Activated CD8-positive, alpha-beta memory T cell treated with anti-CD3 and anti-CD28 coated beads, Interleukin-2, amount 50 U/mL, for 1 hour (primary cell): ENCODE results near the gene MDFI.

Experiments used
- DNase-seq: peaks from one replicate; pipeline ENCODE4 v3.0.0-alpha.2; 2020; ENCODE audit errors: extremely low read depth

The MDFI gene

DNA sequence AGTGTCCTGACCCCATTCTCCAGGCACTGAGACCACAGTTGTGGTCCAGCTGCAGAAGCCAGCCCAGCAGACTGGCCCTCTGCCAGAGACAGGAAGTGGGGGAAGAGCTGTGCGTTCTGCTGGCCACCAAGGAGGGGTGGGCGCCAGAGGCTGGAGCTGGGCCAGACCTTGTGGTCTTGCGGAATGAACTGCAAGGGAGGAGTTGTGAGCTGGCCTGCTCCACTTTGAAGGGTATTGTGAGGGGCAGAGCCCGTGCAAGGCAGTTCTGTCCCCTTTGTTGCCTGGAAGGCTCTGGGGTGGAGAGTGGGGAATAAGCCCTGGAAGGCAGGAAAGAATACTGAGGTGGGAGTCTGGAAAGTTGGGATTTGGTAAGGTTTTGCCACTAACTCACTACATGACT lies 3.6 kb upstream of the MDFI start:
- no peak for DNase-seq

DNA sequence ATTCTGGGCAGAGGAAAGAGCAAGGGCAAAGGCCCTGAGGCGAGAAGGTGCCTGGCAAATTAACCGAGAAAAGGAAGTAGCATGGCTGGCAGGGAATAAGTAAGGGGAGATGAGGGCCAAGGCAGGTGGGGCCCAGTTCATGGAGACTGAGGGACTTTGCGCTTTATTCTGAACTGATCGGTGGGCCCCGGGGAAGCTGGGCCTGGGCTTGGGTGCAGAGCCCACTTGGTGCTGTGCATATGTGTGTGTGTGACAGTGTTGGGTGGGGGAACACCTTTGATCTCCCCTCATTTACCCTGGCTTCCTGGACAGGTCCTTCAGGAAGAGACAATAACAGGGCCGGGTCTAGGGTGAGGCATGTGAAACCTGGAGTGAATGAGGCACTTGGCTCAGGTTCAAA lies 2.9 kb upstream of the MDFI start:
- DNase-seq: no peak

DNA sequence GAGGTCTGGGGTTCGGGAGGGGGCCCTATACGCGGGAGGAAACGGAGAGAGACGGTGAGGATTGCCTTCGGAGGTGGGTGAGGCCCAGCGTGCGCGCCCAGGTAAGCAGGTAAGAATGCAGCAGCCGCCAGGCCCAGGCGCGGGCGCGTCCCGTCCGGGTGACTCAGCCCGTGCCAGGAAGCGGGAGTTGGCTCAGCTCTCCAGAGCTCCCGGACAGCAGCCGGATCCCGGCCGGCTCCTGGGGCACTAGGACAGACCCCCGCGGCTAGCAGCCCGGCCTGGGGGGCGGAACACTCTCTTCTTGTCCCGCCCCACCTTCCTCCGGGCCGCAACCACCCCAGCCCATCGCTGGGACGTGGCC lies 1.5 kb upstream of the MDFI start:
- DNase-seq: no peak

DNA sequence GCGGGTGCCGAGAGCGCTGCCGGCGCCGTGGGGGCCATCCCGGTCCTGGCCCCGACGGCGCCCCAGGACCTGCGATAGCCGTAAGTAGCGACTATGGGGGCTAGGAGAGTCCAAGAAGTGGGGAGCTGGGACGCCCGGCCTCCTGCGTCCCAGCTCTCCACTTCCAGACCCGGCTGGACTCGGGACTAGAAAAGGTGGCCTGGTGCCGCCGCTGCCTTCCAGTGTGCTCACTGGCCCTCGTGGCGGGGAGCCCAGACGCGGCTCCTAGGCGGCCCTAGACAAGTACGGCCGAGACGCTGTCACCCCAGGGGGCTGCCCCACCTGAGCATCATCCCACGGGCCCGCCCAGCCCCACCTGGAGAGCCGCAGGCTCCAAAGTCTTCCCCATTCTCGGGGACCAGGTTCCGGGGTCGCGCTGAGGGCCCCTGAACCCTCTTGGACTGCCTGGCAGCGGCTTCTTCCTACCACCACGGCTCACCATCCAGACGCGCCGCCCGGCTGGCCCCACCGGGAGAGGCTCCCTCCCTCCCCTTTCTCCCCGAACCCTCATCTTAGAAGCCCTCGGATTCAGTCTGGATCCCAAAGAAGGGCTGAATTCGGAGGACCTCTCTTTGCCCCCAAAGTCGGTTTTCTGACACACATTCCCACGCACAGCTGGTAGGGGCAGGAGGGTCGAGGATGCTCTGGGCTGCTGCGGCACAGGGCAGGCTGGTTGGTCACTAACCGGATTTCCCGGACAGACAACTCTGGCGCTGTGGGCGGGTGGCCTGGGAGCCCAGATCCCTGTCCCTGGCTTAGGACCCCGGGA lies 870 bp upstream of the MDFI start:
- DNase-seq: no peak

DNA sequence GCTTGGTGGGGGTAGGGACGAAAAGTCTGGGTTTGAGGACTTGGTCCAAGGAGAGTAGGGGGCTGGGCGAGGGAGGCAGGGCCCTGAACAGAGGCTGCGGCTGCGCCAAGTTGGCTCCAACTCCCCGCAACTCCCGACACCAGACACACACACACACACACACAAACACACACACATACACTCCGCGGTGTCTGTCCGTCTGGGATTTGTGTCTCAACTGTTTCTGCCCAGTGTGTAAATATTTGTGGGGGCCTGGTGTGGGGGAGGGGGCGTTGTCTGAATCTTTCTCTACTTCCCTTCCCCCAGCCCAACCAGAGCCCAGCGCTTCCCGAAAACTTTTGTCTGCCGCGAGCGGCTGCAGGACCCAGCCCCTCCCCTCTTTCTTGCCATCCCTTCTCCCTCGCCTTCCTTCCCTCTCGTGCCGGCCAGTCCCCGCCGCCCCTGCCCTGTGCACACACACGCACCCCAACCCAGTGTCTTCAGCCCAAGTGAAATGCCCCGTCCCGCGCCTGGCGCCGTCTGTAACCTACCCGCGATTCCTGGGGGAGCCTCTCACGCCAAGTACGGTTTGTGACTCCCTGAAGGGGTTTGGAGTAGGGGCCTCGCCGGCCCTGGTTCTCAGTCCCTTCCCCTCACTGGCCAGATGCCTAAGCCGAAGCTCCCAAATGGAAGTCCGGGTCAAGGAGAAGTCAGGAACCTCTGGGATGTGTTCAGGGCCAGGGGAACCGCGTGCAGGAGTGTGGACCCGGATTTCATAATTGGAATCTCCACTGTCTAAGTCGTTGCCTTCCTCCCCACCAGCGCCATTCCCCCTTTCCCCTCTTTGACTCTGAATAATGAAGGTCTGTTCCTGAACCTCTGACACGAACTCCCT lies 904 bp downstream of the MDFI start:
- DNase-seq: no peak

DNA sequence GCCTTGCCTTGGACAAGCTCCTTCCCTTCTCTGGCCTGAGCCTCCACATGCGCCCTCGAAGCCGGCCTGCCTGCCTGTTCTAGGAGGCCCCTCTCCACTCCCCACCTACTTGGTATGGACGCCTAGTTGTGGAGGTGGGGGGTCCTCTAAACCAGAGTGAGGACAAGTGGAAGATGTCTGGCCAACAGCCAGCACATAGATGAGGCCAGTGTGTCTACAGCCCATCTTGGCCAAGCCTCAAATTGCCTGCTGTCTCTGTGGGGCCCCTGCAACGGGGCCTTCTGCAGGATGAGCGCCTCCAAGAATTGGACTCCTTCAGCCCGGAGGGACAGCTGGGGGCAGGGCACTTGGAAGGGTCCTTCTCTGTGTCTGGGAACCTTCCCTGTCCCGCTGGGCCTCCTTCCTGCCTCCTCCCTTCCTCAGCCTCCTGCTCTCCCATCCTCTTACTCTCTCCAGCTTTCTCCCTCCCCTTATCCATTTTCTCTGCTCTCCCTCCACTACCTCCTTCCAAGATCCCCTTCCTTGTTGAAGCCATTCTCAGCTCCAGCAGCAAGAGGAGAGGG lies 1.6 kb downstream of the MDFI start:
- no peak for DNase-seq

DNA sequence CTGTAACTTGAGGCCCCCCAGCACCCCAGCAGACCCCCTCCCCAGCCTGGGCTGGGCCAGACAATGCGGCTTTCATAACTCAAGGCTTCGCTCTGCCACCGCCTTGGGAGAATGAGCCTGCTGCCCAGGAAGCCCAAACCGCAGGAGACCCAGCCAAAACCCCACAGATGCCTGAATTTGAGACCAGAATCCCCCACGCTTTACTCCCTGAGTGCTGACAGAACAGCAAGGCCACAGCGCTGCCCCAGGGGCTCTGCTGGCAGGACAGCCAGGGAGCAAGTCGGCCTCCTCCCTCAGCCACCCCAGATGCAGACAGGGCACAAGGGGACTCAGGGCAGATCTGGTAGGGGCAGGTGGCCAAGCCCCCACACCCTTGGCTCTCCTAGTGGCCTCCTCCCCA lies 2.2 kb downstream of the MDFI start:
- no peak for DNase-seq

DNA sequence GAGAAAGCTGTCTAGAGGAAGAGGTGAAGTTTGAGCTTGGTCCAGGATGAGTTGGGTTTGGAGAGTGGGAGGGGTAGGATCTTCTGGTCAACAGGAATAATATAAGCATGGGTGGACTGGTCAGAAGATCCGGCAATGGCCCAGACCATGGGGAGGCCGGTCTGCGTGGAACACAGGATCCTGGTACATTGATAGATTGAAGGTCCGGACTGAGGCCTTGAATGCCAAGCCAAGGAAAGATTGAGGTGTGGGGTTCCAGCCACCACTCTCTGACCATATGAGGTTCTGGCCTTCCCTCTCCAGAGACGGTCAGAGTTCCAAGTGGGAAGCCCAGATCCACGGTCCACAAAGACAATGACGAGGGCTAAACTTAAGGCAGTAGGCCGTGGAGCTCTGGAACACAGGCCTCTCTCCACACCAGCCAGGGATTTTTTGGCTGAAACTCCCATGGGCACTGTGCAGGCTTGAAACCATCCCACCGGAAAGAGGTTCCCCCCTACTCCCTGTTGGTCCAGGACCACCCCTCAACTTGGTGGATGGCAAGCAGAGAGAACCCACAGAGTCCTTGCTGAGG lies 3.2 kb downstream of the MDFI start:
- DNase-seq: no peak

DNA sequence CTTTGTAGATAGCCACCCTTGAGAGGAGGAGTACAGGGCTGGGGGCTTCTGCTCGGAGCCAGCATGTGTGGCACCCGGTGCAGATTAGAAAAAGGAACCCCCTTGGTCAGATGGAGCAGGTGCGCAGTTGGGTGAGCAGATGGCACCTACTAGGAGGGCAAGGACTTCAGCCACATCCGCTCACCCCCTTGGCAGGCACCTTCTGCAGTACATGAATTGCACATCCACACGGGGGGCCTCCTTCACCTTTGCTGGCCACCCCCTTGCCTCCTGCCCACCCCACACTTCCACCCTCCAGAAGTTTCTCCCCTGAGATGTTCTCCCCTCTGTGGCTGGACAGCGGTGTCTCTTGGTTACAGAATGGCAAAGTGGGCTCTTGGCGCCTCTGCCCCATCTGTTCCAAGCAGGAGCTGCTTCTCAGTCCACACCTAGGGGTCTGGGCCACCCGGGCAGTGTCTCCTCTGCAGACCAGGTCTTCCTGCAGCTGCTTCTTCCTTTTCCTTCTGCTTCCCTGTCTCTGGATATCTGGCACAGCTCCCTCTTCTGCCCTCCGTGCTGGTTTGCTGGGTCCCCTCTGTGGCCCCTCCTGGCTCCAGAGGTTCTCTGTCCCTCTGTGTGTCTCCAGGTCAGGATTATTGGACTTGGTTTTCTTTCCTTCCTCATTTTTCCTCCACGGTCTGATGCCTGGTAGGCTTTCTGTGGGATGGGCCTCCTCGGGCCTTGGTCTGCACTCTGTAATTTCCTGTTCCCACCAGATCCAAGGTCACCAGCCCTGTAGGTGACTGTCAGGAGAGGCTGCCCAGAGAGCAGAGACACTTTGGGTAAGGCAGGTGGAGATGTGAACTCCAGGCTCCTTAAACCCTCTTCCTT lies 4.1 kb downstream of the MDFI start:
- no peak for DNase-seq

DNA sequence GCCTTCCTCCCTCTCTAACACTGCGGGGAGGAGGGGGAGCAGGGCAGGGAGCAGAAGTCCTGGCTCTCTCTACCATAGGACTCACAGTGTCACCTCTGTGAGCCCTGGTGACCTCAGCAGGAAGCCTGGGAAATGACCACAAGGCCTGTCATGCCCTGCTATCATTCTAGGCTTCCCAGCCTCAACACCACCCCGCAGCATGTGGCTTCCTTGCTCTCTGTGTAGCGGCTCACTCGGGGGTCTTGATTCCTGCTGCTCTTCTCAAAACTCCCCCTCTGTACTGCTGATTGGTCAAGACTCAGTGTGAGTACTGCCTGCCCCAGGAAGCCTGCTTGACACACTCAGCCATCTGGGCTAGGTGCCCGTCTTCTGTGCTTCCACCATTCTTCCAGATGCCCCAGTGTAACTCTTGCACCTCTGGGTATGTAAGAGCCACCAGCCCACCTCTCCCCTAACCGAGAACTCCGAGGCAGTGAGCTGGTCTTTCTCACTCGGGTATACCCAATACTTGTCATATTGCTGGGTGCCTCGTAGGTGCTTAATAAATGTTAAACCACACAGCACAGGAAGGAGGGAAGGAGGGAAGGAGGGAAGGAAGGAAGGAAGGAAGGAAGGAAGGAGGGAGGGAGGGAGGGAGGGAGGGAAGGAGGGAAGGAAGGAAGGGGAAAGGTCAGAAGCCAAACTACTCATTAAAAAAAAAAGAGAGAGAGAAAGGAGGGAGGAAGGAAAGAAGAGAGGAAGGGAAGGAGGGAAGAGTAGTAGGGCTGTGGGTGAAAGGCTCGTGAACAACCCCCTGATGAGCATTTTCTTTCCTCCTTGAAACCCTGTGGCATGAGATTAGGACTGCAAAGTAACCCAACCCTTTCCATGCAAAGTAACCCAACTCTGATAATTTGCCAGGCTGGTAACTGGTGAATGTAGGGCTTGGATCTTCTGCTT lies 5.0 kb downstream of the MDFI start:
- DNase-seq: no peak

DNA sequence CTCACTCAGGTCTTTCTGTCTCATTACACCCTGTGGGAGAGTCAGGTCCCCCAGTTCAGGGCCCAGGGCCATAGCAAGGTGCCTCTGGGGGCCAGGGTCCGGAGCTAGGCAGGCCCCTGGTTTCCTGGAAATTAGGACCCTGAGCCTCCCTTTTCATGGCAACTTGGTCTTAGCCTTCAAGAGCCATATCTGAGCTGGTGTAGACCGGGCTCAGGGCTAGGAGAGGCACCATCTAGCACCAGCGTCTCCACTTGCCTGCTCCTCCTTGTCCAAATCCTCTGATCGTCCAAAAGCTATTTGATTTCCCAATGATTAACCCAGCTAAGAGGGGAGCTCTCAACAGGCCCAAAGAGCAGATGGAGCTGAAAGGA lies 5.6 kb downstream of the MDFI start:
- no peak for DNase-seq

DNA sequence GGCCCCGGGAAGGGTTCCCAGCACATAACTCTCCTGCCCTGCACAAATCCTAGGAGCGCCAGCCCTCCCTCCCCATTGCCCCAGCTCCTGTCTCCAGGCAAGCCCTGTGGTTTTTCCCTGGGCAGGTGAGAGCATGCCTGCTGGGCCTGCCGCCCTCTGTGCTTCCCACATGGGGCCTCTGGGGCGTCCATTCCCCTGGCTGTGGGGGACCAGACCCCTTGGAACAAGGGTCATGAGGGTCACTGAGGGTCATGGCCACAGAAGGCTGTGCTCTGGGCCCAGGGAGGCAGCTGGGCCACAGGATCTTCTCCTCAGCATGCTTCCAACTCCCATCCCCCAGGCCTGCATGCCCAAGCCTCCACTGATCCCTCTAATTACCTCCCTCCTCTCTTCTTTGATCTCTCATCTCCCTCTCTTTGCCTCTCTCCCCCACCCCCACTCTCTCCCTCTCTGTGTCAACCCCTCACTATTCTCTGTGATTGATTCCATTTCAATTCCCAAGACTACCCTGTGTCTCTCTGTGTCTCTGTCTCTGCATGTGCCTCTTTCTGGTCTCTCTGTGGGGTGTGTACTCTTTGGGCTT lies 6.1 kb downstream of the MDFI start:
- DNase-seq: no peak

DNA sequence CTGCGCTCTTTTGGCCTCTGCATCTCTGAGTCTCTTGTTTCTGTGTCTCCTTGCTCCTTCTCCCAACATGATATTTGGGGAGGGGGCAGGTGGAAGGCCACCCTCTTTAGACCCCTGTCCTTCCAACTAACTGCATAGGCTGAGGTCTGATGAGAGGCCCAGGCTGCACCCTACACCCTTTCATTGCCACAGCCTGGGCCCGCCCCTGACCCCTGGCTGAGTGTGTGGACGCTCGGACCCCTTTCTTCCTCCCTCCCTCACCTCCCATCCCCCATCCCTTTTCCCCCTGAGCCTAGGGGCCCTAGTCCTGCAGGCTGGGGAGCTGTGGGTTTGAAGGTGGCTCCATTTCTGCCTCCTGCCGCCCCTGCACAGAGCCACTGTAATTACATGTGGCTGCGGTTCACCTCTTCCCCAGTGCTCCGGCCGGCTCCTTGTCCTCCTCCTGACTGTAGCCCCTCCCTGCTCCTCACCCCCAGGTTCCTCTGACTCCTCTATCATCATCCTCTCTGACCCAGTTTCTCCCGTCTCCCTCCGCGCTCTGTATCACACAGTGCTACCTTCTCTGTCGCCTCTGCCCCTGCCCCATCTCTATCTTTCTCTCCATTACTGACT lies 6.8 kb downstream of the MDFI start:
- no peak for DNase-seq

DNA sequence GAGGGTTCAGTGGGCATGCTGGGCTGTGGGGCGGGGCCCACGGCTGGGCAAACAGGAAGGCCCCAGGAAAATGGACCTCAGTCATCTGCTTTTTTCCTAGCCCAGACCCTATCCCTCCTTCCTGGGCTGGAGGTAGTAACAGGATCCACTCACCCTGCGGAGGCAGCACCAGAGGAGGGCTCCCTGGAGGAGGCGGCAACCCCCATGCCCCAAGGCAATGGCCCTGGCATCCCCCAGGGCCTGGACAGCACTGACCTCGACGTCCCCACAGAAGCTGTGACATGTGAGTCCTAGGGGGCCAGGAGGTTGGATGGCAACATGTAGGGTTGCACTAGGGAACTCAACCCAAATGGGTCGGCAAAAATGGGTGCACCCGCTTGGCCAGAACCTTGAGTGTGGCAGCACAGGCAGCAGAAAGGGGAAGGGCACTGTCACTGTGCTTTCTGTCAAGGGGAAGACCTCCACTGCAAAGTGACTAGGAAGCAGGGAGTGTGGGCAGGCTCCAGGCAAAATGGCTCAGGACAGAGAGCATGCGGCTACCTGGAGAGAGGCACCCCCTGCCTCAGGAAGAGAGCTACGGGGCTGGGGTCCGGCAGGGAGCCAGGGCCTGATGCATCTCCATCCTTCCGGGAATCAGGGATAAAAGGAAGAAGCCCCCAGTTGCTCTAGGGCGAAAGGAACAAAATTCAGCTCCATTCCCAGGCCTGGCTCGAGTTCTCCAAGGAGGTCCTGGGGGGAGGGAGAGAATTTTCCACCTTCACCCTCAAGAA lies 7.9 kb downstream of the MDFI start:
- DNase-seq: no peak

DNA sequence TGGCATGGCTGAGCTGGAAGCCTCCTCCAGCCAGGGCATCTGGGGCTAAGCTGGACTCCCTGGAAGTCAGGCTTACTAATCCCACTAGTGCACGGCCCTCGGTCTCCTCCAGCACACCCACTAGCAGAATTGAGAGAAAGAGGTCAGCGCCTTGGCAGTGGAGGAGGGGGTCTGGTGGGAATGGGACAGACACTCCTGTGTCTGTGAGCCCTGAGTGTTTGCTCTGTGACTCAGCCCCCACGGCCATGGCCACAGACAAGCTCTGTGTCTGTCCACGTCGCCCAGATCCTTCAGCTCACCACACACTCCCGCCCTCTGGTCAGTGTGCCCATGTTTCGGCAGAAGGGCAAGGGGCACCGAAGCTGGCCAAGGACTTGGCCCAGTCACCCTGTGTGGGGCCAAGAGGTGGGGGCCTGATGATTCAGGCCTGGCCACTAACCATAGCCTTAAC lies 8.8 kb downstream of the MDFI start:
- no peak for DNase-seq

DNA sequence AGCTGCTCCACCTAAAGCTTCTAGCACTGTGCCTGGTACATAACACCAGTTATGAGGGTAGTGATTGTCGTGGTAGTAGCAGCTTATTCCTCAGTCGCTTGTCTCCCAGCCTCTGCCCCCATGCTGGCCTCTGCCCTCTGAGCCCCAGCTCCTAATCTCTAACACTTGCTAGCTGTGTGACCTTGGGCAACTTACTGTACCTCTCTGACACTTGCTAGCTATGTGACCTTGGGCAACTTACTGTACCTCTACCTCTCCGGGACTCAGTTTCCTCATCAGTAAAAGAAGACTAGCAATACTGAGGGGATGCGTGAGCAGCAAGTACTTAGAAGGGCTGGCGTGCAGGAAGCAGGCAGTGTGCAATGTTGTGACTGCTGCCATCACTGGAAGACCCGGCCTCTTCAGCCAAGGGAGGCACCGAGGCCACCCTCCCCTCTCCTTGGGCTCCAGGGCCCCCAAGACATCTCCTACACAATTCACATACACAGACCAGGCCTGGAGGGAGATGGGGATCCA lies 9.9 kb downstream of the MDFI start:
- DNase-seq: no peak

DNA sequence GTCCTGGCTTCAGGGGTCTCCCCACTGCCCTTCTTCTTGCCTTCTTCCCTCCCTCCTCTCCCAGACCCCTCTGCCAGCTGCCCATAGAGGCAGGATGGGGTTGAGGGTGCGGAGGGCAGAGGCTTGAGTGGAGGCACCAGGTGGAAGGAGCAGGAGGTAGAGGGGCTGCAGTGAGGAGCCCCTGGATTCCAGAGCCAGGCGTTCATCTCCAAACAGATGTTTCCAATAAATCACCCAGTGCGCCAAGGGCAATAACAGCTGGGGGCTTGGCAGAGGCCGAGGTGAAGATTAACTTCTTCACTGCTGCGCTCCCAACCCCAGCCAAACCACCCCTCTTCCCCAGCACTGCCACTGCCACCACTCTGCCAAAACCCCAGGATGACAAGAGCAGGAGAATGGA lies 10.7 kb downstream of the MDFI start:
- no peak for DNase-seq

DNA sequence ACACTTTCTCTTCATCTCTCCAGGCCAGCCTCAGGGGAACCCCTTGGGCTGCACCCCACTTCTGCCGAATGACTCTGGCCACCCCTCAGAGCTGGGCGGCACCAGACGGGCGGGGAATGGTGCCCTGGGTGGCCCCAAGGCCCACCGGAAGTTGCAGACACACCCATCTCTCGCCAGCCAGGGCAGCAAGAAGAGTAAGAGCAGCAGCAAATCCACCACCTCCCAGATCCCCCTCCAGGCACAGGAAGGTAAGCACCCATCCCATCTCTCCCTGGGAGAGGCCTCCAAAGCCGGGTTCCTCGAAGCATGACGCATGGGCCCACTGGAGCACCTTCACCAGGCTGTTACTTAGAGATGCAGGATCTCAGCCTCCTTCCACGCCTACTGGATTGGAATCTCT lies 11.3 kb downstream of the MDFI start:
- DNase-seq: no peak

DNA sequence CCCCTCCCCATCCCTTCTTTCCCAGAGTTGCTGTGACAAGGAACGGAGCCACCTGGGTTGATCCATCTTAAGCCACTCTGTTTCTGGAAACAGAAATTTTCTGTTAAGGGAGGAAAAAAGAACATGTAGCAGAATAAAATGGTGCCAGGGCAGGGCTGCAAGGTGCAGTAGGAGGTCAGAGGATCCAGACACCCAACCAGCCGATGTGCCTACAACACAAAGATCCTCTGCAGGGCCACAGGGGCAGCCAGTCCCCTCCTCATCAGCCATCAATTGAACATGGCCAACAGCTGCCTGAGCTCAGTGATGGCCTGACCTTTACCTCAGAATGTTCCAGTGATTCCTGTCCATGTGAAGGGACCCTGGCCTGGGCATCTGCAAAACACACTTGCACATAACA lies 11.9 kb downstream of the MDFI start:
- DNase-seq: no peak
